SIG-M5 (cell line): ENCODE results near the gene GPR52.

Experiments used
- DNase-seq: peaks from one replicate; lab custom pipeline; 2025; lab: John Stamatoyannopoulos, UW

GPR52 gene

GRCh38 chr1:174466607-174467006 is 18.8 kb downstream of the GPR52 start:
- DNase-seq: no peak

- no peak for DNase-seq
Observed at GRCh38 chr1:174469052-174469451, 21.3 kb downstream of the GPR52 start.

- no peak for DNase-seq
Observed at GRCh38 chr1:174469687-174470086, 21.9 kb downstream of the GPR52 start.

- no peak for DNase-seq
Observed at GRCh38 chr1:174479281-174479680, 31.5 kb downstream of the GPR52 start.

GRCh38 chr1:174480324-174480723 is 32.6 kb downstream of the GPR52 start:
- no peak for DNase-seq

GRCh38 chr1:174491606-174492005 is 43.8 kb downstream of the GPR52 start:
- DNase-seq: no peak

GRCh38 chr1:174497478-174497877 is 49.7 kb downstream of the GPR52 start:
- DNase-seq: no peak
